Erythroblast (primary cell): Measurements from ENCODE around the gene ZXDC.

Experiments
- DNase-seq, 2 experiments: peaks; one replicate each; lab custom pipeline; 2025; lab: John Stamatoyannopoulos, UW
- GATA1 ChIP-seq: IDR thresholded peaks from 2 replicates; pipeline ENCODE4 v1.6.1; 2011; ENCODE audit warnings: low read depth, mild to moderate bottlenecking, control low read depth, low read length, moderate library complexity
- POLR2A ChIP-seq: IDR thresholded peaks from 2 replicates; pipeline ENCODE4 v1.6.1; 2011; ENCODE audit warnings: mild to moderate bottlenecking, low read length

Gene ZXDC

DNA sequence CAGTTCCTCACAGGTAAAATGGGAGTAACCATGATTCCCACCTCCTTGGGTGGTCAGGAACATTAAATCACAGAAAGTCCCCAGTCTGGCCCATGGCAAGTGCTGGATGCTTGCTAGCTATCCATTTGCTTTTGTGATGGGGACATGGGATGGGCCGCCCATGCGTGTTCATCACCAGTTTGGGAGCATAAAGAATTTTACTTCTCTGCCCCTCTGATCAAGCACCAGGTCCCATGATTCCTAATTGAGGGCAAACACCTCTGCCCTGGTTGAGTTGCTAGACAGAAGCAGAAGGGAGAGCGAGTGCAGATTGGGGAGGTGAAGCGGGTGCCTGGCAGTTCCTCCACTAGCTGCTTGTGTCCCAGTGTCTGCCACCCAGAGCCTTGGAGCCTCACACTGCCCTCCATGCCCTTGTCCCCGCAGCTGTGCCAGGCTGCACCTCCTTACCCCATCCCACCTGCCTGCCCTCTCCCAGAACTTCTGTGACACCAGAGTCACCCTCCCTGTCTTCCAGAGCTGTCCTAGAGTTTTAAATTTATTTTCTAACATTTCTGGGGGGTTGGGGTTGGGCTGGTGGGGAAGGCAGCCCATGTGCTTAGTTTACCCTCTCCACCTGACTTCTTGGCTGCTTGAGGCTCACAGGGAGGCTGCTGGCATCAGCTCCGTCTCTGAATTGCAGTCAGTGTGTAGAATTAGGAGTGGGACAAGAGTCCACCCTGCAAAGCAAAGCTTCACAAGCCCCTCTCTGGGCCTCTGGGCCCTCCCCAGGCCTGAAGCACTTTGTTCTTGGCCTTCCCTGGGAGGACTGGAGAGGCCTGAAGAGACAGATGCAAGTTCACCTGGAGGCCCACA, 62.6 kb downstream of the ZXDC start:
- TF ChIP-seq POLR2A (no peak), GATA1 (no peak)
- DNase-seq, result no peak

DNA sequence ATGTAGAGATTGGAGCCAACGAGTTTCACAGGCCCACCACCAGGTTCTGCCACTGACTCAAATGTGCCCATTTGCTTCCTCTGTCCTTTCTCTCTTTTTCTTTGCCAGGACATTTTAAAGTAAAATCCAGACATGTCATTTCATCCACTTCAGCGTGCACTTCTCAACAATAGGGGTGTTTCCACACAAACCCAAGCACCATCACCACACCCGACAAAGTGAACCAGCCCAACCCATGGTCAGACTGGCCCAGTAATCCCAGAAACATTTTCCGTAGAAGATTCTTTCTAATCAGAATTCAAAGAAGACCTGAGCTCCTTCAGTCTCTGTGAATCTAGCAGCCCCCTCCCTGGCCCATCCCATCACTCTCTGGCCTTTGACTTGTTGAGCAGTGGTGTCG, 67.6 kb downstream of the ZXDC start:
- no peak for DNase-seq
- TF ChIP-seq GATA1, result no peak
- no peak for TF ChIP-seq POLR2A

DNA sequence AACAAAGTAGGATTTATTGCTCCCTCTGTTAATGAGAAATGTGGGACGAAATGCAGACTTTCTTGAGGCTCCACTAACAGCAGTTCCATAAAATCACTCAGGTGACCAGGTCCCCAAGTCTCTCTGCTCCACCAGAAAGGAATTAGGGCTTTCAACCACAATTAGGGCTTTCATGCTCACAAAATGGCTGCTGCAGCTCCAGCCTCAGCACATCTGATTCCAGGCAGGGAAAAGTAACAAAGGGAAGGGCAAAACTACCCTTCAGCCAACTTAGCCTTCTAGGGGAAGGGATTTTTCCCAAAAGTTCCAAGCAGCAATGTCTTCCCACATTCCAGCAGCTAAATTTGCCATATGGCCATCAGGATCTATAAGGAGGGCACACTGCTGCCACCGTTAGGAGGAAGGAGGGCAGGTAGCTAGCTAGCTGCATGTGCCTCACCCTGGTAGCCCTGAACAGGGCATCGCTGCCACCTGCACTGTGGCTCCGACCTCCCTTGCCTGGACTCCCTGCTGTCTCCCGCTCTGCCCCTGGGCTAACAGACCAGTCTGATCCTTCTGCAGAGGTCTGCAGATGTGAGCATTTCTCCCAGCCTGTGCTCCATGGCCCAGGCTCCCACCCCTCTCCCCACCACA, 68.2 kb downstream of the ZXDC start:
- no peak for DNase-seq
- no peak for TF ChIP-seq GATA1
- TF ChIP-seq POLR2A, result no peak

DNA sequence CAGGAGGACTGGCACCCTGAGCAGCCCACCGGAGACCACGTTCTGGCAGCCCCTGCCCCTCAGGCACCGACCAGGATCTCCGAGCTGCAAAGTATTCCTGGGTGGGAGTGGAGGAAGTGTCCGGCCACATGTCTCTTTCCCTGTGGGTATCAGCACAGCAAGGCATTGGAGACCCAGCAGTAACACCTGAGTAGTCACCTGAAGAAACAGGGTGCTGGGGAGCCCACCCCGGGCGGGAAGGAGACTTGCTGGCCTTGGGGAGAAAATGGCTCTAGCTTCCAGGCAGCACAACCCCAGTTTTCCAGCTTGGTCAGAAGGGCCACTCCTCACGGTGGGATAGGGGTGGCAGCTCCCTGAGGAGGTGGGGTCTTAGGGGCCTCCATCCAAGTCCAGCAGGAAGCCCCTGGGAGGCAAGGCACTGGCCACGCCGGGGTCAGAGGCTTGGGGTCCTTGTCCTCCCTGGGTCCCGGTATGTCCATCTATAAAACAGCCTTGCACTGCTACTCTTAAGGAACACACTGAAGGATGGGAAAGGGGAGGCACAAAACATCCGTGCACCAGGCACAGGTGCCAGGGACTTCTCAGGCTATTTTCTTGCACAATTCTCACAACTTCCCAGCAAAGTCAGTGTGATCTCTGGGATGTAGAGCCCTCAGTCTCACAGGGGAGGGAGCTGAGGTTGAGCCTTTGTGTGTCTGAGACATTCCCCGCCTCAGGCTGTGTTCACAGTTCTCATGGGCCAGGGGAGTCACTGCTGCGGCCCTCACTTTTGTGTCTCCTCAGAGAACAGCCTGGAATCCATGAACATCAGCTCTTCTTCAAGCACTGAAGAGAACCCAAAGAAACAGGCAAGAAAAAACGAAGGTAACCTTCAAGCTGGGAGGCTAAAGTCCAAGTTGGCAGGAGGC, 69.0 kb downstream of the ZXDC start:
- no peak for TF ChIP-seq POLR2A
- no peak for TF ChIP-seq GATA1
- DNase-seq, result no peak

DNA sequence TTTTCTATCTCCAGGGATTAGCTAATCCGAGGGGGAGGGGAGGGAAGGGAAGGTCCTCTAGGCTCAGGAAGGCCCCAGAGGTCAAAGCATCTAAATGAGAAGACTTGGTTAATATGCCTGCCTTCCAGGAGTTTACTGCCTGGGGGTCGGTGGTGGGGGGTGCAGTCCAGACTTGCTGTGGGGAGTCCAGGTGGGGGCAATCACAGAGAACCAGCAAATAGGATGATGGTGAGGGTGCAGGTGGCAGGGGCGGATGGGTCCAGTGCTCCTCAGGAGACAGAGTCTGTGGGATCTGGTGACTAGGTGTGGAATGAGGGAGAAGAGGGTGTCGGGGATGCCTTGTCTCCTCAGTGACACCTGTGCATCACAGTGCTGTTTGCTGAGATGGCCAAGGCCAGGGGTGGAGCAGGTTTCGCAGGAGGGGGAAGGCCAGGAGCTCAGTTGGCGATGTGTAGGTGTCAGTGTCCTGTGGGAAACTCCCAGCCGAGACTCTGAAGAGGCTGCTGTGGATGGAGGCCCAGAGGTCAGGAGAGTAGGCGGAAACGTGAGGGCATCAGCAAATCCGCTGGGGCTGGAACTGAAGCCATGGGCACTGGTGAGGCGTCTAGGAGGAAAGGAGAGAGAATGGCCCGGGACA, 72.9 kb downstream of the ZXDC start:
- no peak for TF ChIP-seq GATA1
- TF ChIP-seq POLR2A, result no peak
- DNase-seq, result no peak

DNA sequence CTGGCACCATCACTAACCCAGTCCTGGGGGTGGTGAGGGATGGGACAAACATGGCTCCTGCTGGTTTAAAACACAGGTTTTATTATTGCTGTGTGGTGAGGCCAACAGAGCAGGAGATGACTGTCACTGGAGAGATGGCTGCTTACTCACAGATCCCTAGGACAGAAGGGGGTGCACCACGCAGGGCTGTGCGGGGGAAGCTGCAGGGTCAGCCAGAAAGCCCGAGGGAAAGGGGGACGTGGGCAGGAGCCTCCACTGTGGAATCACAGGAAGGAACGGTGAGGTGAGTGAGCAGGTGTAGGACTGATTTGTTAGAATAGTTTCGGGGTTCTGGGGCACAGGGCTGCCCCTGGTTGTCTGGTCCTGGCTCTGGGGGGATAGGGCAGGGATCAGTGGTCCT, 73.5 kb downstream of the ZXDC start:
- no peak for DNase-seq
- TF ChIP-seq GATA1, result no peak
- TF ChIP-seq POLR2A, result no peak

DNA sequence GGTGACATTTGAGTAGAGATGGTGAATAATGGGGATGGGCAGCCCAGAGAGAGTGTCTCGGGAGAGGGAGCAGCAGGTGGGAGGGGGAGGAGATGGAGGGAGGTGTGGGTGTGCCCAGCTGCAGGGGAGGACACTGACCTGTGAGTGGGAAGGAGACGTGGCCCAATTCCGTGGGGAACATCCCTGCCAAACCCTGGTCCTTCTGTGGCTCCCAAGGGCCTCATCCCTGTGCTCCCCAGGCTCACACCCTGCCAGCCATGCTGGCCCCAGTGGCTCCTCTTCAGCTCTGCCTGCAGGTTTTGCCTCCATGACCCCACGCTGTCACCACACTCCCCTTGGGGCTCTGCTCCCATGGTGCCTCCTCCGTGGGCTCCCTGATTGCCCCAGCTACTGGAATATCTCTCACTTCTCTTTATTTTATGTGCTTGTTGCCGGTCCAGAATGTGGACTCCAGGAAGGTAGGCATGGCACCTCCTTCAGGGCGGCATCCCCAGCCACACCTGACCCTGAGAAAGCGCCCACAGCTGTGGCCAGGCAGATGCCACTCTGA, 74.0 kb downstream of the ZXDC start:
- no peak for TF ChIP-seq POLR2A
- no peak for TF ChIP-seq GATA1

DNA sequence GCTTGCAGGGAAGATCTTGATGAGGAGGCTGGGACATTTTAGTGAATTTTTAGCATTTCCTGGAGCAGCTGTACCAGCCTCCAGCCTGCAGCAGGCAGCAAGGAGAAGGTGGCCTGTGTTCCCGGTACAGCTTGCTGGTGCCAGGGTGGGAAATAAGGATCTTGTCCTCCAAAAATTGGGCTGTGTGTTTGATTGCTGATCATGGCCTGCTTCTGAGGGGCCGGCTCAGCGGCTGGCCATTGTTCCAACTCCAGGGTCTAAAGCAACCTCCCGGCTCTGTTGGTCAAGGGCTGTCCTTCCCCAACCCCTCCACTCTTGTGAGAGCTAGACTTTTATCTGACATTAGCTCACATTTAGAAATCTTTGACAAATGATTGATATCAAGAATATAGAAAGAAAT, 75.9 kb downstream of the ZXDC start:
- DNase-seq, result no peak
- no peak for TF ChIP-seq GATA1
- no peak for TF ChIP-seq POLR2A

More for the DNA sequence above, 74.0 kb downstream of the ZXDC start:
- no peak for DNase-seq

DNA sequence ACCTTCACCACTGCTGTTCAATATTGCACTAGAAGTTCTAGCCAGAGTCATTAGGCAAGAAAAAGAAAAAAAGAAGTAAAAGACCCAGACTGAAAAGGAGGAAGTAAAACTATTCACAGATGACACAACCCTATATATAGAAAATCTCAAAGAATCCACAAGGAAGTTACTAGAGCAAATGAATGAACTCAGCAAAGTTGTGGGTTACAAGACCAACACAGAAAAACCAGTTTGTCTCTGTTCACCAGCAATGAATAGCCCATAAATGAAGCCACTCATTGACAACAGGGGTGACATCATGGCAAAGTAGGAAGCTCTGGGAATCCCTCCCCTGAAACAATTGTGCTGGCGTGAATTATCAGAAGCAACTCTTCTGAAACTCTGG, 76.3 kb downstream of the ZXDC start:
- TF ChIP-seq GATA1 (no peak), POLR2A (no peak)
- DNase-seq, result no peak

DNA sequence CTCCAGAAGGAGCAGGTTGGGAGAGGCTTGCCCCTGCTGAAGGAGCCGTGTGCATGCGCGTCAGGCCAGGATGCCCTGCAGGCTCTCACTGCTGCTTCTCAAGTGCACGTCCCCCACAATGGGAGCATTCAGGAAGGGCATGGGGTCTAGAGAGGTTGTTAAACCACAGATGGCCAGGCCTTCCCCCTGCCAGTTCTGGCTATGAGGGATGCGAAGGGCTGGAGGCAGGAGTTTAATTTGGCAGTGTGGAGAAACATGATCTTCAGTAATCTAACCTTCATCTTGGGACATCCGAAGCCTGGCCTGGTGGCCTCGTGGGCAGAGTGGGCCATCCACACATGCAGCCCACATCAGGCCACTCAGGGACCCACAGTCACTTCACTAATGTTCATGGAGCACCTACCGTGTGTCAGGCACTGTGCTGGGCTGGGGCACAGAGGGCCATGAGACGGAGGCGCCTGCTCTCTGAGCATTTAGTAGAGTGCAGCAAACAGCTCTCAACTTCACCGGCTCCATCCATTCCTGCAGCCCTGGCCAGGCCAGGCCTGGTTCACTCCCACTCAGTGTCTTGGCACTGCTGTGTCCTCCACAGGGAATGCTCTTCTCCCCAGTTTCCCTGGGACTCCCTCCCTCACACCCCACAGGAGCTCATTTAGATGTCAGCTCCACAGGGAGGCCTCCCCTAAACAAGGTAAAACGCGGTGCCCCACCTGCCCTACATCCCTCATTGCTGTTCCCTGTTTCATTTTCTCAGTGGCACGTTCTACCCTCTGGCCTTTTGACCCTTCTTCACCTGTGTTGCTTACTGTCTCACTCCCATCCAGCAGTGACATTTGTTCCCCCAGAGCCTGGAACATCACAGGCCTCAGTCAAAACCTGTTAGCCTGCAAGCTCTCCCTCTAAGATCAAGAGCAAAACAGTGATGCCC, 77.0 kb downstream of the ZXDC start:
- DNase-seq, result no peak
- TF ChIP-seq GATA1 (no peak), POLR2A (no peak)

DNA sequence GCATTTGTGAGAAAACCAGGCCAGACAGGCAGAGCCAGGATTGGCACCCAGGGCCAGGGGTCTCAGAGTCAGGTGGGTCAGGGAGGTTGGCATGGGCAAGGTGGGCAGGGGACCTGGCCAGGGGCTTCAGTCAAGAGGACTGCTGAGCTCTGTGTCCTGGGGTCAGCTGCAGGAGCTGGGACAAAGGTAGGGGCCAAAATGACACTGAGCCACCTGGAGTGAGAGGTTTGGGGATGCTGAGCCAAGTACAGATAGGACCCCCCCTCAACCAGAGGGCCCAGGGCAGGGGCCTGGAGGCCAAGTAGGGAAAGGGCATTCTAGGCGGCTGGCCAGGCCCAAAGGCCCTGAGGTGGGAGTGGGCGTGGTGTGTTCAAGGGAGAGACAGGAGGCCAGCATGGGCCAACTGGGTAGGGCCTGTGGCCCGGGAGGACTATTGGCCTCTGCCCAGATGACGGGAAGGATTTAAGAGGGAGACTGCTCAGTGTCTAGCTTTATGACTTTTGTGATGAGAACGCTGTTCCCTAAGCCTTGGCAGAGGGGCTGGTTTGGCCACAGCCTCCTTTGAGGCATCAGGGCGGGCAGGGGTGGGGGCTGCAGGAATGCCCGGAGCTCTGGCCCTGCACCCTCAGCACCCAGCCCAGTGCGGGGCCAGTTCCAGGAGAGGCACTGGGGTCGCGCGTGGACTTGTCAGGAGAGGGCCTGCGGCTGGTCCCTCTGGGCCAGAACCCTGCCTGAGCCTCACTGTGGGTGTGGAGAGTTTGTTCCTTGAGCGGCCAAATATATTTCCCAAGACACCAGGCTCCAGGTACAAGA, 77.9 kb downstream of the ZXDC start:
- TF ChIP-seq POLR2A (no peak), GATA1 (no peak)
- no peak for DNase-seq

DNA sequence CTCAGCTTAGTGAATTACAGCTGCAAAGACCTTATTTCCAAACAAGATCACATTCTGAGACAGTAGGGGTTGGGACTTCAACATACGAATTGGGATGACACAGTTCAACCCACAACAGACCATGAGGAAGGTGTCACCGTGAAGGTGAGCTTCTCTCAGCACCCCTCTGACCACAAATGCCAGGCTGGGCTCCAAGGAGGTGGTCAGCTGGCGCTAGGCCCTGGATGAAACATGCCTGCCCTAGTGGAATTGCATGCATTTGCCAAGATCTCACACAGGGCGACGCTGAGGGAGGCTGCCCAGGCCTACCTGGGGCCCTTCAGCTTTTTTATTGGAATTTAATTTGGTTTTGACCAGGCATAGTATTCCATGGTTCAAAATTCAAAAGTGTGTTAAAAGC, 79.2 kb downstream of the ZXDC start:
- TF ChIP-seq GATA1 (no peak), POLR2A (no peak)
- DNase-seq, result no peak
